ENCODE results near the gene ATM.

The ATM gene

DNA sequence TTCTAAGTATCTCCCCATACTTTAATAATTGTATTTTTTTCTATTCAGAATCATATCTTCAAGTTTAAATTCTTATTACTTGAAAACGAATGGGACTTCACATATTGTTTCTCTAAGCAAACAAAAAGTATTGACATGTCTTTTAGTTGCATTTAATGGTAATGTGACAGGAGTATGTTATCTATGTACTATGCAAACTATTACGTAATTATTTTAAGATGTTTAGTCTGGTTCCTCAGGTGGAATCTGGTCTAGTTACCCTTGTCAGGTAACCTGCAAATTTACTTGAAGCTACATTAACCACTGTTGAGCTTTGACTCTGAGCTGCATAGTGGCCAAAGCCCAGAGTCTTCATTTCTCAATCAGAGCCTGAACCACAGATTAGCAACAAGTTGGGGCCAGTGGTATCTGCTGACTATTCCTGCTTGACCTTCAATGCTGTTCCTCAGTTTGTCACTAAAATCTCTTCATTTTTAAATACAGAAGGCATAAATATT, 110.6 kb downstream of the ATM start:
- Histone ChIP-seq H3K4me2 (ENCODE audit: low read length) (no peak overlapping the region), H4K20me1 (ENCODE audit: control insufficient read depth, insufficient read depth, low read depth, low read length) (no peaks in the 10 kb centered on the region), H3K9me3 (ENCODE audit: control insufficient read depth, insufficient read depth, low read length) (no peaks in the 10 kb centered on the region), H3K9me2 (replicated peaks; ENCODE audit: control insufficient read depth, low read length) (no peaks in the 10 kb centered on the region), H3K4me3 (ENCODE audit: low read length) (no peak overlapping the region), H3F3A (ENCODE audit: control insufficient read depth, insufficient read depth) (no peaks in the 10 kb centered on the region; the same call in 1 of the 2 replicates), H3K79me2 (ENCODE audit: control insufficient read depth, low read length) (no peaks in the 10 kb centered on the region), H3K27ac (ENCODE audit: low read depth, low read length) (no peak overlapping the region), H3K36me3 (ENCODE audit: control insufficient read depth, low read length) (peaks cover 86% of the 10 kb centered on the region), H3K4me1 (ENCODE audit: control insufficient read depth, low read length) (no peaks in the 10 kb centered on the region), H3K27me3 (ENCODE audit: control insufficient read depth, low read length) (no peaks in the 10 kb centered on the region)
- TF ChIP-seq, protein P1, sequence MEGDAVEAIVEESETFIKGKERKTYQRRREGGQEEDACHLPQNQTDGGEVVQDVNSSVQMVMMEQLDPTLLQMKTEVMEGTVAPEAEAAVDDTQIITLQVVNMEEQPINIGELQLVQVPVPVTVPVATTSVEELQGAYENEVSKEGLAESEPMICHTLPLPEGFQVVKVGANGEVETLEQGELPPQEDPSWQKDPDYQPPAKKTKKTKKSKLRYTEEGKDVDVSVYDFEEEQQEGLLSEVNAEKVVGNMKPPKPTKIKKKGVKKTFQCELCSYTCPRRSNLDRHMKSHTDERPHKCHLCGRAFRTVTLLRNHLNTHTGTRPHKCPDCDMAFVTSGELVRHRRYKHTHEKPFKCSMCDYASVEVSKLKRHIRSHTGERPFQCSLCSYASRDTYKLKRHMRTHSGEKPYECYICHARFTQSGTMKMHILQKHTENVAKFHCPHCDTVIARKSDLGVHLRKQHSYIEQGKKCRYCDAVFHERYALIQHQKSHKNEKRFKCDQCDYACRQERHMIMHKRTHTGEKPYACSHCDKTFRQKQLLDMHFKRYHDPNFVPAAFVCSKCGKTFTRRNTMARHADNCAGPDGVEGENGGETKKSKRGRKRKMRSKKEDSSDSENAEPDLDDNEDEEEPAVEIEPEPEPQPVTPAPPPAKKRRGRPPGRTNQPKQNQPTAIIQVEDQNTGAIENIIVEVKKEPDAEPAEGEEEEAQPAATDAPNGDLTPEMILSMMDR (IDR thresholded peaks at IDR 0.05; ENCODE audit: low read depth, low read length, poor library complexity, severe bottlenecking), result no peak
- no peak for TF ChIP-seq EZH2phosphoT487 (IDR thresholded peaks at IDR 0.05; ENCODE audit: borderline replicate concordance, low read length)

DNA sequence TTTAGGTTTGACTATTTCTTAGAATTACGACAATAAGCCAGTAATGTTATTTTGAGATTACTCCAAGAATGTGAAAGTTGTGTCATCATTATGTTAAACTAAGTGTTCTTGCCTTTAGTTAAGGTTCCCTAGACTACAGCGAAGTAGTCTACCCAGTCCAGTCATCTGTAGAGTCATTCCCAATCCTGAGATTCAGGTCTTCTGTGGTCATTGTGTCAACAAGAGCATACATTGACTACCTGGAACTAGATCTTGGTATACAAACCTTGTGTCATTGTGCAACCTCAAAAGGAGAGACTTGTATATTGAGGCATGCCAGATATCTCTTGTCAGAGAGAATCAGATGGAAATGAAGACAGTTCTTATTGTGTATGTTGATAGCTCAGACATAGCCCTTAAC, 115.9 kb downstream of the ATM start:
- H3K79me2 ChIP-seq (ENCODE audit: control insufficient read depth, low read length), result no peaks in the 10 kb centered on the region

DNA sequence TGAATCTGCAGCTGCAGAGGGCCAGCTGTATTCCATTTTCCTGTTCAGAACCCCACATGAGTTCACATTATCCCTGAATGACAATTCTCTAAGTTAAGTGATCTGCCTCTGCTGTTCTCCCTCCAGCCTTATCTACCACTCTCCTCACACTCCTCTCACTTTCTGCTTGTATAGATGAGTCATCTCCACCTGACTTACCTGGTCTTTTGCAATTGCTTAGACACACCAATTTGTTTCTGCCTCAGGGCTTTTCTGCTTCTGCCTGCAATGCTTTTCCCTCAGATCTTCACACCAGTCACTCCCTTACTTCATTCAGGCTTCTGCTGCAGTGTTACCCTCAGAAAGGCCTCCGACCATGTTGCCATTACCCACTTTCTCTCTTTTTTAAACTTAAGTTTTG, 118.1 kb downstream of the ATM start:
- H3K79me2 ChIP-seq (ENCODE audit: control insufficient read depth, low read length), result no peaks in the 10 kb centered on the region

More for the DNA sequence above, 115.9 kb downstream of the ATM start:
- Histone ChIP-seq H3K9me2 (replicated peaks; ENCODE audit: control insufficient read depth, low read length) (no peaks in the 10 kb centered on the region), H3K4me3 (ENCODE audit: low read length) (no peak overlapping the region), H3K9me3 (ENCODE audit: control insufficient read depth, insufficient read depth, low read length) (no peaks in the 10 kb centered on the region), H3K36me3 (ENCODE audit: control insufficient read depth, low read length) (peaks cover 49% of the 10 kb centered on the region), H3K27ac (ENCODE audit: low read depth, low read length) (no peak overlapping the region), H3K4me2 (ENCODE audit: low read length) (no peak overlapping the region), H3F3A (ENCODE audit: control insufficient read depth, insufficient read depth) (no peaks in the 10 kb centered on the region), H3K4me1 (ENCODE audit: control insufficient read depth, low read length) (no peaks in the 10 kb centered on the region), H3K27me3 (ENCODE audit: control insufficient read depth, low read length) (no peaks in the 10 kb centered on the region), H4K20me1 (ENCODE audit: control insufficient read depth, insufficient read depth, low read depth, low read length) (no peaks in the 10 kb centered on the region)
- TF ChIP-seq, protein P1 (IDR thresholded peaks at IDR 0.05; ENCODE audit: low read depth, low read length, poor library complexity, severe bottlenecking), result no peak
- no peak for TF ChIP-seq EZH2phosphoT487 (IDR thresholded peaks at IDR 0.05; ENCODE audit: borderline replicate concordance, low read length)

More for the DNA sequence above, 118.1 kb downstream of the ATM start:
- H3K27me3 ChIP-seq (ENCODE audit: control insufficient read depth, low read length), result no peaks in the 10 kb centered on the region
- no peaks in the 10 kb centered on the region for H3K4me1 ChIP-seq (ENCODE audit: control insufficient read depth, low read length)
- peaks cover 50% of the 10 kb centered on the region for H3K36me3 ChIP-seq (ENCODE audit: control insufficient read depth, low read length)
- no peaks in the 10 kb centered on the region for H3F3A ChIP-seq (ENCODE audit: control insufficient read depth, insufficient read depth)
- no peaks in the 10 kb centered on the region for H3K9me3 ChIP-seq (ENCODE audit: control insufficient read depth, insufficient read depth, low read length)
- H3K4me3 ChIP-seq (ENCODE audit: low read length), result no peak overlapping the region
- no peaks in the 10 kb centered on the region for H4K20me1 ChIP-seq (ENCODE audit: control insufficient read depth, insufficient read depth, low read depth, low read length)
- H3K4me2 ChIP-seq (ENCODE audit: low read length), result no peak overlapping the region
- H3K27ac ChIP-seq (ENCODE audit: low read depth, low read length), result no peak overlapping the region
- TF ChIP-seq, protein P1 (IDR thresholded peaks at IDR 0.05; ENCODE audit: low read depth, low read length, poor library complexity, severe bottlenecking), result no peak
- TF ChIP-seq EZH2phosphoT487 (IDR thresholded peaks at IDR 0.05; ENCODE audit: borderline replicate concordance, low read length), result no peak
- no peaks in the 10 kb centered on the region for H3K9me2 ChIP-seq (replicated peaks; ENCODE audit: control insufficient read depth, low read length)

All from DOHH2 (cell line).